HG03045 (cell line): ENCODE measurements around the gene KCNG2.

Experiments used
- ATAC-seq: cut with Tn5 transposase; IDR thresholded peaks from one replicate; pipeline ENCODE4 v1.9.1; 2021; ENCODE audit warnings: mild to moderate bottlenecking, moderate library complexity; ENCODE audit not compliant: unreplicated experiment

KCNG2 gene

GRCh38 chr18:79878741-79879378 lies 81.1 kb downstream of the KCNG2 start:
- no peak for ATAC-seq

- no peak for ATAC-seq
These were observed 81.8 kb downstream of the KCNG2 start for GRCh38 chr18:79879566-79879965.

- ATAC-seq, result no peak
These were observed 84.0 kb downstream of the KCNG2 start for GRCh38 chr18:79881695-79882094.

DNA sequence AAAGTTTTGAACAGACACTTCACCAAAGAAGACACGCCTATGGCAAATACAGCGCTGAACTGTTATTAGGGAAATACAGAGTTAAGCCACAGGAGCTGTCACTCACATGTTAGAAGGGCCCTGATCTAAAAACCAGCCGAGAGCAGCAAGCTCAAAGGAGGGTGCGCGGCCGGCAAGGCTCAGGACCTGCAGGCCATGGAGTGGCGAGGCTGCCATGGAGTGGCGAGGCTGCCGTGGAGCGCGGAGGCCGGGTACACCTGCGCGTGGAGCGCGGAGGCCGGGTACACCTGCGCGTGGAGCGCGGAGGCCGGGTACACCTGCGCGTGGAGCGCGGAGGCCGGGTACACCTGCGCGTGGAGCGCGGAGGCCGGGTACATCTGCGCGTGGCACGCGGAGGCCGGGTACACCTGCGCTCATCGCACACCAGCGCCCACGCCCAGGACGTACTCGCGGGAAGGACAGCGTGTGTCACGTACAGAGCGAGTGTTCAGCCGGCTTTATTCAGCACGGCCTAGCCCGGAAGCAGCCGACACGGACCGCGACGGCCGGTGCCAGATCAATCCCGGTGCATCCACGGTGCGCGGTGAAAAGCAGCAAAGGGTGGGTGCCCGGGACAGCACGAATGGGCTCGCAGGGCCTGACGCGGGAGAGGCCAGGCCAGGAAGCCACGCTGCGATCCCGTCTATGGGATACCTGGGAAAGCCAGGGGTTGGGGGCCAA lies 84.9 kb downstream of the KCNG2 start:
- no peak for ATAC-seq

DNA sequence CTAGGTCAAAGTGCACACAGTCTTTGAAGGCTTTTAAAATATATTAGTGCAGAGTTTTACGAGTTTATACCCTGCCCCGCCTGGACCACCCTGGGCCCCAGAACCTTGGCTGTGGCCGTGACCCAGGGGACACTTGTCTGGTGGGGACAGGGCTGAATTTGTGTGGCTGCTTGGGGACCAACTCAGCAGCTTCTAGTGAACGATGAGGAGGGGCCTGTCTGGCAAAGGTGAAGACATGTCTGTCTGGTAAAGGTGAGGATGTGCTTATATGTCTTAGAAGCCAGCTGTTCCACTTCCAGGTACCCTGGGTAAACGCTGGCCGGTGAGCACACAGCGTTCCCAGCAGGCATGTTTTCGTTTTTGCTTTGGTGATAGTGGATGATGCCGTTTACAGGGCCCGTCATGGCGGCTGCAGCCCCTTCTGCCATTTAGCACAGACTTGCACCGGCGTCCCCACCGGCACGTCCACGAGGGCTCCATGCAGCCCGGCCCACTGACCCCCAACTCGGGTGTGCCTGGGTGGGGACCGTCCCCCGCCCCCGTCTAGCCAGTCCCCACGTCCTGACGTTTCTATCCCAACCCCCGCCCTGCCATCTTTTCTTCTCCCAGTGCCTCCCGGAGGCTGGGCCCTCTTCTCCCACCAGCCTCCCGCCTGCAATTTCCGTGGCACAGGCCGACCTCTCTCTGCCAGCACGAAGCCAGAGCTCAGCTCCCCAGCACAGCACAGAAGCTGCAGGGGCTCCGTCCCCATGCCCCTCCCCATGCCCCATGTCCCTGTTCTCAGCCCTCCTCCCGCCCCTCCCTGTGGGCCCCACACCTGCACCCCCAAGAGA lies 85.9 kb downstream of the KCNG2 start:
- ATAC-seq, result no peak

- ATAC-seq, result no peak
These were observed 86.7 kb downstream of the KCNG2 start for GRCh38 chr18:79884294-79884962.

DNA sequence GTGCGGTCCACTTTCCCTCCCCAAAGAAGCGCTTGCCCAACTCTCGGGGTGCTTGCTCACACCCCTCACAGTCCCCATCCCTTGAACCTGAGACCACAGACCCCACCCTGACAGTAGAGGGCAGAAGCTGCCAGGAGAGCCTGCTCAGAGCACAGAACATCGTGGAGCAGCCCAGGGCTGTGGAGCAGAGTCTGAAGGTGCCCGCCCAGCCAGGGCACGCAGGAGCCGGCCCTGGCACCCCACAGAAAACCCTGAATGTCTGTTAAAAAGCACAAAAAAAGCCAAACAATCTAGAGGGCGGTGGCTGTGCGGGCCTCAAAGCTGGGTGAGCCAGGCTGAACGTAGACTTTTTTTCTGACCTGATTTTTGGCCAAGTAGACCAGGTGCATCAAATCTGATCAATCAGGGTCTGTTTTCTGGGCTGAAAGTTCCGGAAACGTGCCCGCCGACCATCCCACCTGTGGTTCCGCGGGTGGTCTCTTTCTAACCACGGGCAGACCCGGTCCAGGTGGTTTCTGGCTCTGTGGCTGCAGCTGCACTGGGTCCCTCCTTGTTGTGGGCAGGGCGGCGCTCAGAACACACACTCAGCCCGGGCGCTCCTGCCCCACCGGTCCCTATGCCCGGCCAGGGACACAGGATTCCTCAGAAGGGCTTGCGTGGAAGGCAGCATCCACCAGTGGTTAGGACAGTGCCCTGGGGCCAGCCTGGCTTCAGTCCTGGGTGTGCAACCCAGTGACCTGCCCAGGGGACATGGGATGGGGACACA lies 87.4 kb downstream of the KCNG2 start:
- ATAC-seq, result no peak

DNA sequence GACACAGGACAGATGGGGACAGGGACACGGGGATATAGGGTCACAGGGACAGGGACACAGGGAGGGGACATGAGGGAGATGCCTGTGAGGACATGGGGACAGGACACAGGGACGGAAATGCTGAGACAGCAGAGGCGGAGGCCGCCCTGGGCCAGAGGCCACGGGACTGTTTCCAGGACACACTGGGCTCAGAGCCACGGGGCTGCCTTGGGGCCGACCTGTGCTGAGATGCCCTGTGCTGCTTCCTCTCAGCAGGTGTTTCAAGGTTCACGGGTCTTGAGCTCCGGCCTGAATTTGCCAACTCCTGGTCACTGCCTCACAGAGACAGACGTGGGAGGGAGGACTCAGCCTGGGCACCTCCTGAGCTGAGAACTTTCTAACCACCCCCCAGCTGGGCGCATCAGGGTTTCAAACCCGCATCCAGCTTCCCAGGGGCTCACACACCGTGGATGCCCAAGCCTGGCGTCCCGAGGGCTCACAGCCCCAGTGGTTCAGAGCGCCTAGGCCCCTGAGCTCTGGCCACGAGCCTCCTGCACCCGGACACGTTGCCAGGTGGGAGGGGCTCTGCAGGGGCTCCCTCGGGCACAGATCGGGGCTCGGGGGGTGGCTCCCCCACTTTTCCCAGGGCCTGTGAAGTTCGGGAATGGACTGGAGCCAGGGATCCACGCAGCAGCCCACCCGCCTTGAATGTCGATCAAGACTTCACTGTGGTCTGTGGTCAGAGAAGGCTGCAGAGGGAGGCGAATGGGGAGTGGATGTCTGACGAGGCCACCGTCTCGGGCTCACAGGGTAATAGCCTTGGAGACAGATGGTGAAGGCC lies 89.7 kb downstream of the KCNG2 start:
- ATAC-seq, result no peak

GRCh38 chr18:79888016-79888415 lies 90.3 kb downstream of the KCNG2 start:
- no peak for ATAC-seq

DNA sequence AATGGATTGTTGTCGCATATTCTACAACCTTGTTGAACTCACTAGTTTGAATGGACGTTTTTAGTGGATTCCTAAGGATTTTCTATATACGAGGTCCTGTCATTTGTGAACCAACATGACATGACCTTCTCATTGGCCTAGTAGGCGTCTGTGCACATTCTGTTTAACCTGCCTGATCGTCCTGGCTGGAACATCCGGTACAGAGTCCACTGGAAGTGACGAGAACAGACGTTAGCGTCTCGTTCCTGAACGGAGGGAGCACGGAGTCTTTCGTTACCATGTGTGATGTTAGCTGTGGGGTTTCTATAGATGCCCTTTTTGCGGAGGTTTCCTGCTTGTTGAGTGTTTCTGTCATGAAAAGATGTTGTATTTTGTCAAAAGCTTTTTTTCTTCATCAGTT lies 91.8 kb downstream of the KCNG2 start:
- ATAC-seq, result no peak

GRCh38 chr18:79890674-79891073 lies 92.9 kb downstream of the KCNG2 start:
- no peak for ATAC-seq

GRCh38 chr18:79896738-79897137 lies 99.0 kb downstream of the KCNG2 start:
- ATAC-seq, result no peak

DNA sequence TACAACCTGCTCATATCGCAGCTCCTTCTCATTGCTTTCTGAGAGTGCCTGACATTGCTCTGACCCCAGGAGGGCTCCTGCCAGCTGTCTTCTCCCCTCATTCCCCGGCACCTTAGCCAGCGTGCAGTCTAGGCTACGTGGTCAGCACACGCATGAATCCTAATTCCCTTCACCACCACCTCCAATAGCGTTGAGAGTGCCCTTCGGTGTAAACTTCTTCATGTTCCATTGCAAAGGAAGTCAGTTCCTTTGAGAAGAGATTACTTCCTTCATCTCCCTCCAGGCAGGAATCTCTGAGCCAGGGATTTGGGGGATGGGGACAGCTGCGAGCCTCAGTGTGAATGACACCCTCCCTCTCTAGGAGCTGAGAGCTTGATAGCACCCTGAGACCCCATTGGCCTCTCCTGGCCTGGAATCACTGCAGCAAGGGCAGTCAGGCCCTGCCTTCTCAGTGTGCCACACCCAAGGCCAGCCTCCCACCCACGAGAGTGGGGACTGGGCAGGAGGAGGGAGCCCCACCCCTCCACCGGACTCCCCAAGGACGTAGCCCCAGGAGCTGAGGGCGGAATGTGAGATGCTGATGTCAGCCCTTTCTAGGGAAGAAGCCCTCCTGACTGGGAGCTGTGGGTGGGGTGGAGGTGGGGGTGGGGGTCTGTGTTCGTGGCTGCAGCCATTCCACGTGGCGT lies 100.3 kb downstream of the KCNG2 start:
- no peak for ATAC-seq

- no peak for ATAC-seq
These were observed 101.3 kb downstream of the KCNG2 start for GRCh38 chr18:79898952-79899608.

DNA sequence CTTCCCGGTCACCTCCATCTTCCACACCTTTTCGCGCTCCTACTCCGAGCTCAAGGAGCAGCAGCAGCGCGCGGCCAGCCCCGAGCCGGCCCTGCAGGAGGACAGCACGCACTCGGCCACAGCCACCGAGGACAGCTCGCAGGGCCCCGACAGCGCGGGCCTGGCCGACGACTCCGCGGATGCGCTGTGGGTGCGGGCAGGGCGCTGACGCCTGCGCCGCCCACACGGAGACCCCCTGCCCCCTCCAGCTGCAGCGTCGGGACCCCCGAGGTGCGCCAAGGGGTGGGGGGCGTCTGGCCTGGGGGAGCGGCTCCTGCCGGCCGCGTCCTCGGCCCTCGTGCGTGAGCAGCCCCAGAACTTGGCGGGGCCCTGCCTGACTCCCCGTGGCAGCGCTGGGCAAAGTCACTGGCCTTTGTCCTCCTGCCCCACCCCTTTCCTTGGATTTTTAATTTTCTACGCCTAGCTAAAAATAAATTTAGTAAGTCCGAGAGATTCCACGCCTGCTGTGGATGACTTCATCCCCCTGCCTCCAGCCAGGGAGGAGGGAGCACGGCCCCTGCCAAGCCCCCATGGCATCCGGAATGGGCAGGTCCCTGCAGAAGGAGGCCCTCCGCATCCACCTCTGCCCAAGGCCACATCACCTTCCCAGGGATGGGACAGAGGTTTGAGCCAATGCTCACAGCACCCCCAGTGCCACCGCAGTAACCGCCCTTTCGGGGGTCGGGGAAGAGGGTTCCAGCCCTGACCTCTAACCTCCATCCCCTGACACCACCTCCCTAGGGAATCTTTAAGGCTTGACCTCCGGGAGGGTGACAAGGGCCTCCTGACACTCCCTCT lies 102.1 kb downstream of the KCNG2 start:
- ATAC-seq, result no peak

- no peak for ATAC-seq
These were observed 103.2 kb downstream of the KCNG2 start for GRCh38 chr18:79900610-79901570.

DNA sequence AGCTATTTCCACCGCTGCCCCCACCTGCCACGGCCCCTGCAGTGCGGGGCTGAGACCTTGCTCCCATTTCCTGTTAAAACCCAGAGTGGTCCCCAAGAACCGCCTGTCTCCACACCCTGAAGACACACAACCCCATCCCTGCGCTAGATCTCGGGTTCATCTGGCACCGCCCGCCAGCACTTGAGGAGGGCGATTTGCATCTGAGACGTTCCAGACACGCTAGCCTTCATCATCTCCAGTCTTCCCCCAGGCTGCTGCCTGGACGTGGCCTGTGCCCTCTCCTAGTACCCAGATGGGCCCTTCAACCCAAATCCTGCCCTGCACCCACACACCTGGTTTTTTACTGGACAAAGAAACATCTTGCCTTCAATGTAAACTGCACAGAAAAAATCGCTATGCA lies 103.9 kb downstream of the KCNG2 start:
- ATAC-seq, result no peak
